GM23338 (cell line): ENCODE results near the gene ISCA1. TPM values are rescaled to one million over a fixed set of nuclear protein-coding genes. Genes with fewer than 3 reads are reported as not detected.

Experiments used
- ATAC-seq: fragments of 200-7000 bp; cut with Tn5 transposase; 3 replicates; pipeline ENCODE4 v1.9.1; 2020
- DNase-seq: peaks from one replicate; pipeline ENCODE4 v3.0.0-alpha.2; 2015; ENCODE audit warnings: low spot score
- H2AFZ ChIP-seq: fragments of 200-600 bp; sonication (generic); 2 replicates; pipeline ENCODE4 v1.8.0; 2016; ENCODE audit warnings: antibody characterized with exemption, mild to moderate bottlenecking, moderate library complexity
- H3F3A ChIP-seq: fragments of 200-600 bp; sonication (generic); replicated peaks from 2 replicates; pipeline ENCODE4 v1.8.0; 2017; ENCODE audit warnings: antibody characterized with exemption, mixed run types, low read depth
- H3K27ac ChIP-seq: fragments of 200-600 bp; sonication (generic); 2 replicates; pipeline ENCODE4 v1.6.1; 2016; ENCODE audit warnings: low read depth
- H3K27me3 ChIP-seq: fragments of 200-600 bp; sonication (generic); 2 replicates; pipeline ENCODE4 v1.8.0; 2016; ENCODE audit warnings: mild to moderate bottlenecking, mixed run types, moderate library complexity; ENCODE audit not compliant: insufficient read depth
- H3K36me3 ChIP-seq: fragments of 200-600 bp; sonication (generic); 2 replicates; pipeline ENCODE4 v1.8.0; 2016; ENCODE audit warnings: mild to moderate bottlenecking; ENCODE audit not compliant: insufficient read depth
- H3K4me1 ChIP-seq: fragments of 200-600 bp; sonication (generic); 2 replicates; pipeline ENCODE4 v1.8.0; 2016; ENCODE audit warnings: mild to moderate bottlenecking, moderate library complexity; ENCODE audit not compliant: insufficient read depth
- H3K4me2 ChIP-seq: fragments of 200-600 bp; sonication (generic); 2 replicates; pipeline ENCODE4 v1.7.1; 2017; ENCODE audit warnings: mixed run types
- H3K4me3 ChIP-seq: fragments of 200-600 bp; sonication (generic); 2 replicates; pipeline ENCODE4 v1.6.1; 2016; ENCODE audit warnings: mixed run types
- H3K79me2 ChIP-seq: fragments of 200-600 bp; sonication (generic); replicated peaks from 2 replicates; pipeline ENCODE4 v1.8.0; 2017; ENCODE audit warnings: mild to moderate bottlenecking; ENCODE audit not compliant: insufficient read depth
- H3K9me2 ChIP-seq: fragments of 200-600 bp; sonication (generic); 2 replicates; pipeline ENCODE4 v1.8.0; 2017; ENCODE audit not compliant: insufficient read depth
- H4K20me1 ChIP-seq: fragments of 200-600 bp; sonication (generic); replicated peaks from 2 replicates; pipeline ENCODE4 v1.8.0; 2017; ENCODE audit warnings: mild to moderate bottlenecking; ENCODE audit not compliant: insufficient read depth
- H3K27ac Mint-ChIP-seq: 2 replicates; pipeline ENCODE4 v1.8.0; 2020; ENCODE audit warnings: inconsistent platforms, mild to moderate bottlenecking, moderate library complexity, mixed read lengths
- H3K27me3 Mint-ChIP-seq: 3 replicates; pipeline ENCODE4 v1.8.0; 2022; ENCODE audit warnings: low read depth, mild to moderate bottlenecking, moderate library complexity, mixed read lengths, inconsistent platforms; ENCODE audit not compliant: insufficient read depth, poor library complexity
- H3K36me3 Mint-ChIP-seq: 3 replicates; pipeline ENCODE4 v1.8.0; 2021; ENCODE audit warnings: low read depth, mild to moderate bottlenecking, inconsistent platforms, moderate library complexity, mixed read lengths
- H3K4me1 Mint-ChIP-seq: 3 replicates; pipeline ENCODE4 v1.8.0; 2020; ENCODE audit warnings: mild to moderate bottlenecking, inconsistent platforms, mixed read lengths
- H3K4me3 Mint-ChIP-seq: 3 replicates; pipeline ENCODE4 v1.8.0; 2021; ENCODE audit warnings: moderate library complexity, mild to moderate bottlenecking, inconsistent platforms, mixed read lengths
- H3K9me3 Mint-ChIP-seq: 3 replicates; pipeline ENCODE4 v1.8.0; 2020; ENCODE audit warnings: moderate library complexity, mild to moderate bottlenecking, inconsistent platforms, mixed read lengths
- CREB1 ChIP-seq: fragments of 250-450 bp; sonication (Bioruptor Pico); IDR thresholded peaks from 2 replicates; pipeline ENCODE4 v1.5.0; 2020; ENCODE audit warnings: low read depth, mild to moderate bottlenecking, moderate library complexity
- CTCF ChIP-seq, 2 experiments: fragments of 200-600 bp in 1 of 2; sonication (generic) in 1 of 2; conservative IDR thresholded peaks; 2 replicates each; pipeline versions ENCODE4 v1.5.1 to v1.6.1; 2016 to 2017; ENCODE audit warnings: antibody characterized with exemption in 2 of 2, low read depth in 2 of 2, mild to moderate bottlenecking in 2 of 2, moderate library complexity in 1 of 2
- ETS1 ChIP-seq: IDR thresholded peaks from 2 replicates; pipeline ENCODE4 v1.6.1; 2016; ENCODE audit warnings: antibody characterized with exemption
- EZH2 ChIP-seq: fragments of 200-600 bp; sonication (generic); IDR thresholded peaks from one replicate; pipeline ENCODE4 v1.8.0; 2017; ENCODE audit warnings: antibody characterized with exemption, mild to moderate bottlenecking, low read depth; ENCODE audit not compliant: unreplicated experiment
- EZH2phosphoT487 ChIP-seq: fragments of 200-600 bp; sonication (generic); IDR thresholded peaks from one replicate; pipeline ENCODE4 v1.8.1; 2018; ENCODE audit warnings: antibody characterized with exemption; ENCODE audit not compliant: unreplicated experiment
- JUNB ChIP-seq: IDR thresholded peaks from one replicate; pipeline ENCODE4 v1.6.1; 2016; ENCODE audit warnings: antibody characterized with exemption; ENCODE audit not compliant: unreplicated experiment
- NANOG ChIP-seq: IDR thresholded peaks from 2 replicates; pipeline ENCODE4 v1.6.1; 2016; ENCODE audit warnings: antibody characterized with exemption, borderline replicate concordance
- POLR2AphosphoS5 ChIP-seq: IDR thresholded peaks from 2 replicates; pipeline ENCODE4 v1.6.1; 2016; ENCODE audit warnings: antibody characterized with exemption, low read depth
- REST ChIP-seq: IDR thresholded peaks from one replicate; pipeline ENCODE4 v1.6.1; 2018; ENCODE audit warnings: antibody characterized with exemption; ENCODE audit not compliant: unreplicated experiment
- ZNF114 ChIP-seq: fragments of 250-450 bp; sonication (Bioruptor Pico); IDR thresholded peaks from 2 replicates; pipeline ENCODE4 v1.5.0; 2020; ENCODE audit warnings: mild to moderate bottlenecking, moderate library complexity
- ZNF331 ChIP-seq: fragments of 250-450 bp; sonication (Bioruptor Pico); IDR thresholded peaks from 2 replicates; pipeline ENCODE4 v1.5.0; 2020; ENCODE audit warnings: low read depth, mild to moderate bottlenecking, moderate library complexity
- polyA plus RNA-seq: library from polyadenylated mRNA; unstranded; fragments of >200 nt; fragmentation: Nextera tagmentation; extraction: Ambion mirVana; gene quantifications from 2 replicates; pipeline ENCODE4 v1.2.1, GENCODE V29; 2016
- total RNA-seq: library from RNA; depleted of rRNA; stranded (reverse); fragments of >200 nt; shearing (Covaris generic); gene quantifications from 2 replicates; pipeline ENCODE4 v1.2.3, GENCODE V29; 2014

The ISCA1 gene
- total and polyA plus RNA-seq, 2 experiments from 2014 or later = 54.9 to 61.0 TPM

- TF ChIP-seq ETS1 = no peak
- TF ChIP-seq REST = no peak
- TF ChIP-seq NANOG = no peak
- no peak for TF ChIP-seq EZH2
- TF ChIP-seq CREB1 (CRISPR knock-in tag) = no peak
- no peak for TF ChIP-seq JUNB
- TF ChIP-seq EZH2phosphoT487 = no peak
- TF ChIP-seq ZNF114 (CRISPR knock-in tag) = no peak
- no peak for TF ChIP-seq POLR2AphosphoS5
Measured at GRCh38 chr9:86328156-86328555, 45.8 kb upstream of the ISCA1 start (continued).

- H3K4me1 ChIP-seq = peaks cover 10% of the 10 kb centered on the region
- no peaks in the 10 kb centered on the region; the same call in 1 of the 2 replicates for H4K20me1 ChIP-seq
- H3K27ac ChIP-seq = no peak overlapping the region
- H3K27ac Mint-ChIP-seq = no peak overlapping the region
- no peaks in the 10 kb centered on the region for H3K9me3 Mint-ChIP-seq
- peaks cover 54% of the 10 kb centered on the region for H3K36me3 Mint-ChIP-seq
- H3K27me3 ChIP-seq = no peaks in the 10 kb centered on the region
- no peak overlapping the region for H3K4me3 Mint-ChIP-seq
- H3K4me2 ChIP-seq = no peak overlapping the region
- H3K79me2 ChIP-seq = no peaks in the 10 kb centered on the region
- H3K4me1 Mint-ChIP-seq = peaks cover 18% of the 10 kb centered on the region
- H3F3A ChIP-seq = no peaks in the 10 kb centered on the region
- H3K36me3 ChIP-seq = peaks cover 22% of the 10 kb centered on the region
- DNase-seq (no peak), ATAC-seq (no peak)
- H3K27me3 Mint-ChIP-seq = no peaks in the 10 kb centered on the region
- H3K4me3 ChIP-seq = no peak overlapping the region
- H2AFZ ChIP-seq = no peak overlapping the region
- H3K9me2 ChIP-seq = no peaks in the 10 kb centered on the region
- TF ChIP-seq ZNF331 (CRISPR knock-in tag) (no peak), CTCF (conservative IDR thresholded peaks at IDR 0.05; ENCODE audit: low read depth in 2 of 2) (no peak), REST (no peak), CREB1 (CRISPR knock-in tag) (no peak), EZH2phosphoT487 (no peak)
Measured at GRCh38 chr9:86326536-86326935, 44.2 kb upstream of the ISCA1 start.
